NCI-H187 treated with DMSO at 0.1 percent for 48 hours (cell line): ENCODE results near the gene SLC9A1.

Source experiments
- DNase-seq: peaks from one replicate; lab custom pipeline; 2025; lab: John Stamatoyannopoulos, UW

SLC9A1 gene

GRCh38 chr1:27150641-27151040 is 4.3 kb downstream of the SLC9A1 start:
- DNase-seq = no peak

DNA sequence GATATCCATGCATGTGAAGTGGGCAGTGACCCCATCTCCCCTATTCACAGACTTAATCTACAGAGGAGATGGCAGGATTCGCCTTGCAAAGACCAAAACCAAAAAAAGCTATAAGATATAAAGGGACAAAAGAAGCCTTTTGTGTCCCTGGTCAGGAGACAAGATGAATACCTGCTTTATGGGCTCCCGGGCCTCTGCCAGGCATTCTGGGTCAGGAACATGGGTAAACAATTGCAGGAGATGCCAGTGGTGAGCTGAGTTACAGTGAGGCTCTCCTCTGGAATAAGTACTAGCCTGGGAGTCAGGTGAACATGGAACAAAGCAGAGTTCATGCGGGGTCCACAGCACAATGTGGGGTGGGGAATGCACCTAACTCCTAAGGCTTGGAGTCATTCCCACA is 4.7 kb downstream of the SLC9A1 start:
- DNase-seq = no peak

GRCh38 chr1:27149762-27150113 is 5.2 kb downstream of the SLC9A1 start:
- no peak for DNase-seq

DNA sequence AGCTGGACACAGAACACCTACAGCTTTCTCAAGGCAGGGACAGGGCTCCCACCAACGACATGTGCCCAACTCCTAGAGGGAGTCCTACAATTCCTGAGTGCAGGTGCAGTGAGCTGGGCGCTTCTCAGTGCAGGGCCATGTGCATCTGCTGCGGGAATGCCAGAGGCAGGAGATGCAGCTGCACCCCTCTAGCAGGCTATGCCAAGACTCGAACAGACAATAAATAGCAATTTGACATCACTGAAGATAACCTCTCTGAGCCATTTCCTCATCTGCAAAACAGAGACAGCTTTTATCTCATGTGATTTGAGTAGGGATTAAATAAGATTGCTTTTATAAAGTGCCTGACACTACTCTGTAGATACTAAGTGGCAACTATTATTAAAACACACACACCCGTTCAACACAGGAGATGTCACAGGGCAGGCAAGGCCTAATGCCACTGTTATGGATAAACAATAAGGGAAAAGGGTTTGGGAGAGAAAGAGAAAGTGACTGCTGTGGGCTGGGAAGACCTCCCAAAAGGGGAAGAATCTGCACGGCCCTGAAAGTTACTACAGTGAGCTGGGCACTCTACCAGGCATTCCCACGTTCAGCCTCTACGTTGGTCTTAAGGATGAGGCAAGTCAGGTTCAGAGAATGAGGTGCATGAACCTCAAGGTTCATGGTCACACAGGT is 5.7 kb downstream of the SLC9A1 start:
- DNase-seq = no peak

DNA sequence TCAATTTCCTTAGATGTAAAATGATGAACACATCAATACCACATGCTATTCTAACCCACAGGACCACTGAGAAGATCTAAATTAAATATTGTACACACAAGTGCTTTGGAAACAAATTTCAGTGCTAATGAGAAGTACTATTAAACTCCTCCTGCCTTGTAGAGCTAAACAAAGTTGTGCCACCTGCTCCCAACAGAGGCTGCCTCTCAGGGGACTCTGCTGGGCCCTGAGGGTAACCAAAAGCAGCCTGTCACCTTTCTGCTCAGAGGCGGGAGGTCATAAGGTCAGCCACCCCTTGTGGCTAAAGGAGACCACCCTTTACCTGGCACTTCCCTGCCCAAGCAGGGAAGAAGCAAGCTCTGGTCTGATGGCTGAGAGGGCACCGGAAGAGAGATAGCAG is 6.3 kb downstream of the SLC9A1 start:
- DNase-seq = no peak

DNA sequence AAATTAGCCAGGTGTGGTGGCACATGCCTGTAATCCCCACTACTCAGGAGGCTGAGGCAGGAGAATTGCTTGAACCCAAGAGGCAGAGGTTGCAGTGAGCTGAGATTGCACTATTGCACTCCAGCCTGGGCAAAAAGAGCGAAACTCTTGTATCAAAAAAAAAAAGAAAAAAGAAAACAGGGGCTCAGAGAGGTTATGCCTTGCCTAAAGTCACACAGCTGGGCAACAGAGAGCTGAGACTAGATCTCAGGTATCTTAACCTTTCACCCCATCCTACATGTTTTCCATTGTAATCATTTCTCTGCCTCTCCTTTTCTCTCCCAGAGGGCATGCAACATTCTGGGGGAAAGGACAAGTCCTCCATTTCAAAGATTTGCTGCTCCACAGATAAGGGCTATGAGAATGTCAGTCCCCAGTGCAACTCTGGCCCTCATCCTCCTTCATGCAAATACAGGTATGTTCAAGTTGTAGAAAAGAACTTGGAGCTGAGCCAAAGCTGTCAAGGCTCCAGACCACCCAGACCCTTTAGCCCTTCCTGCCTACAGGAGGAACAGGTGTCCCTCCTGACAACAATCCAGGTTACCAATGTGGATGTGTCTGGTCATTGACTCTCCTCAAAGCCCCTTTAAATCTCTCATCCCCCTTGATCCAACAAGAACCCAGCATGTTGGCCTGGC is 6.9 kb downstream of the SLC9A1 start:
- DNase-seq = no peak

- no peak for DNase-seq
These were observed 9.0 kb downstream of the SLC9A1 start for GRCh38 chr1:27145934-27146354.

DNA sequence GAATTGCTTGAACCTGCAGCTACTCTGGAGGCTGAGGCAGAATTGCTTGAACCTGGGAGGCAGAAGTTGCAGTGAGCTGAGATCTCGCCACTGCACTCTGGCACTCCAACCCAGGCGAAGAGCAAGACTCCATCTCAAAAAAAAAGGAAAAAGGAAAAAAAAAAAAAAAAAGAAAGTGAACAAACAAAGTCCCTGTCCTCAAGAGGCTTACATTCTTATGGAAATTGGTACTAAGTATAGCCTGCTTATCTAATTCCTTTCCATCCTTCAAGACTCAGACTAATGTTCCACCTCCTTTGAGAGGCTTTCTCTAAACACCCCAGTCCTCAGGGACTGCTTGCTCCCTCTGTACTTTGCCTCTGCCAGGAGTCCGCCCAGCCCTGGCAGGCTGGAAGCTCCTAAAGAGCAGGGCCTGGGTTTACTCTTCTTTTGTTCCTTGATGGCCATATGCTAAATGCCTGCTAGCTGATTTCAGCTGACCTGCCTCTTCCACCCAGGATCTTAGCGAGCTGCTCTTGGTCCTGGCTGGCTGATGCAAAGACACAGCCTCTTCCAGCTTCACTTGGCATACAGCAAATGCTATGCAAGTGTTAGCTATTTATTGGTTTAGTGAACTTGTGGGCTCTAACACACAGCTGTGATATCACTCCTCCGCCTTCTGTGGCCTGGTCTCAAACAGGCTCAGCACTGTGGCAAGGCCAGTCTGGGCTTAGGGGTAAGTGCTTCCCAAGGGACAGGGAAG is 9.8 kb downstream of the SLC9A1 start:
- no peak for DNase-seq

- DNase-seq = no peak
These were observed 10.7 kb downstream of the SLC9A1 start for GRCh38 chr1:27144049-27144748.

- no peak for DNase-seq
These were observed 11.5 kb downstream of the SLC9A1 start for GRCh38 chr1:27143401-27143800.

DNA sequence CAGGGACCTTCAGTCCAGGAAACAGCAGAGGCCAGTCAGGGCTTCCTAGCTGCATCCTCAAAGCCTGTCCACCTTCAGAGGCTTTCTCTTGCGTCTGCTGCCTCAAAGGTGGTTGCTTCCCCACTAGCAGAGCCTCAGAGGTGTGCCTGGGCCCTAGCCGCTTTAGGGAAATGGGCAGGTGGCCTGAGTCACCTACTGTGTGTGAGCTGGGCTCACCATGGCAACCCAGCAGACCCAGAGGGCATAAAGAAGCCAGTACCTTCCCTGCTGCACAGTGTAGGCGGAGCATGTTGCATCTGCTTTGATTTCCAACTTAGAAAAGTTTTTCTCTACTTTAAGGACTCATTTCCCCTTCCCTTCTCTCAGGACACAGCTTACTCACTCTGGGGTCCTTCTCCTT is 12.5 kb downstream of the SLC9A1 start:
- DNase-seq = no peak

- no peak for DNase-seq
These were observed 13.5 kb downstream of the SLC9A1 start for GRCh38 chr1:27141266-27142003.

- no peak for DNase-seq
These were observed 14.9 kb downstream of the SLC9A1 start for GRCh38 chr1:27139980-27140379.

DNA sequence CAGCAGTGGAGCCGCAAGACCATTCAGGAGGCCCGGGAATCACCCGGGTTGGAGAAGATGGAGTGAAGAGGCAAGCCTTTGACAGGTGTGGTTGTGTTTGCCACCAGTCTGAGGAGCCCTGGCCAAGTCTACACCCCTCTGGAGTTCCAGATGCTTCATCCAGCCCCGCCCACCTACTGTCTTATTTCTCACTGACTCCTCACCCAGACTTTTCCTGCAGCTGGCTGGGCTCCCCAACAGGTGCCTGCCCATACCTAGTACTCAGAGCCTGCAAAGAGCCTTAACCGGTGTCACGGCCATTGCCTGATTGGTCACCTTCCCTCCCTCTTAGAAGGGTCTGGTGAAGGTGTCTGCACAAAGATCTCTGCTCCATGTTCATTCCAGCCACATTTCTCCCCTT is 16.0 kb downstream of the SLC9A1 start:
- DNase-seq = no peak

- no peak for DNase-seq
These were observed 16.6 kb downstream of the SLC9A1 start for GRCh38 chr1:27138368-27138767.

DNA sequence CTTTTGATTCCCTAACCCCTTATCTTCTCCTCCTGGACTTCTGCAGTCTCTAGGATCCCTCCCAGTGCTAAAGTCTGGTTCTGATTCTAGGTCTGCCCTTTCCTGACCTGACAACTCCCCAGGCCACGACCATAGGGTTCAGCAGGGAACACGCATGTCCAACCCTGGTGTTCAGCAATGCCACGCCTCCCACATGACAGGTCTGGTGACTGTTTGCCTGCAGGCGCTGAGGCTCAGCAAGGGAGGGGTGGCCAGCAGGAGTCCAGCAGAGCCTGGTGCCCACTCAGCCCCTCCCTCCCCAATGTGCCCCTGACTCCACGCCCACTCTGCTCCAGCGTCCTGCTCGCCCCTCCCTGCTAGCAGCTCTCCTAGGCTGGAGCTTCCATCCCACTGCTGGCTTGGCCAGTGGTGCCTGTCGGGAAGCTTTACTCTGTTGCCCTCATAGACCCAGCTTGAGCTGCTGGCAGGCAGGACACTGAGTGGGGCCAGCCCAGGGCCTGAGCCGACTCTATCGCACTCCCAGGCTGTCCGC is 17.3 kb downstream of the SLC9A1 start:
- no peak for DNase-seq

GRCh38 chr1:27136998-27137542 is 17.9 kb downstream of the SLC9A1 start:
- no peak for DNase-seq

- no peak for DNase-seq
These were observed 18.7 kb downstream of the SLC9A1 start for GRCh38 chr1:27136236-27136551.

GRCh38 chr1:27135541-27136235 is 19.2 kb downstream of the SLC9A1 start:
- DNase-seq = no peak

DNA sequence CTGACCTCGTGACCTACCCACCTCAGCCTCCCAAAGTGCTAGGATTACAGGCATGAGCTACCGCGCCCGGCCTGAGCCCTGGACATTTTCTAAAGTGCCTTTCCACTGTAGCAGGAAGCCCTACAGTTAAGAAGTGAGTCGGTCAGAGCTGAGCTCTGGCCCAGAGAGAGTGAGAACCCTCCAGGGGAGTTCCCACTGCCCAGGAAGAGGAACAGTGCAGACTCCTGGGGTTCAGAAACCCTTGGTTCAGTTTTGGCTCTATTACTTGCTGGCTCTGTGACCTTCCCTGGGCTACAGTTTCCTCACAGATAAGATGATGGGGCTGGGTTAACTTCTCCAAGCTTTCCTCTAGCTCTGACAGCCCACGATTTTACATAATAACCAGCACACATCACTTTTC is 20.9 kb downstream of the SLC9A1 start:
- no peak for DNase-seq

DNA sequence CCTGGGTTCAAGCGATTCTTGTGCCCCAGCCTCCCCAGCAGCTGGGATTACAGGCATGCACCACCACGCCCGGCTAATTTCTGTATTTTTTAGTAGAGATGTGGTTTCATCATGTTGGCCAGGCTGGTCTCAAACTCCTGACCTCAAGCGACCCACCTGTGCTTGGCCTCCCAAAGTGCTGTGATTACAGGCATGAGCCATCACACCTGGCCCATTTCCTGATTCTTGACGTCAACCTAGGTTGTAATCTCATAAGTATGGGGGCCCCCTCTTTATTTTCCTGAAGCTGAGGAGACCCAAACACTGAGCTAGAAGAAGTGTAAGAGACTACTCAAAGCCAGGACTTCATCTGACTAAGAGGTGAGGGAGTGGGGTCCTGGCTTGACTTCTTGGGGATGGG is 21.8 kb downstream of the SLC9A1 start:
- DNase-seq = no peak
